ENCODE measurements around the gene BYSL. TPM values are rescaled to one million over a fixed set of nuclear protein-coding genes. Genes with fewer than 3 reads are reported as not detected.

The BYSL gene, protein sequence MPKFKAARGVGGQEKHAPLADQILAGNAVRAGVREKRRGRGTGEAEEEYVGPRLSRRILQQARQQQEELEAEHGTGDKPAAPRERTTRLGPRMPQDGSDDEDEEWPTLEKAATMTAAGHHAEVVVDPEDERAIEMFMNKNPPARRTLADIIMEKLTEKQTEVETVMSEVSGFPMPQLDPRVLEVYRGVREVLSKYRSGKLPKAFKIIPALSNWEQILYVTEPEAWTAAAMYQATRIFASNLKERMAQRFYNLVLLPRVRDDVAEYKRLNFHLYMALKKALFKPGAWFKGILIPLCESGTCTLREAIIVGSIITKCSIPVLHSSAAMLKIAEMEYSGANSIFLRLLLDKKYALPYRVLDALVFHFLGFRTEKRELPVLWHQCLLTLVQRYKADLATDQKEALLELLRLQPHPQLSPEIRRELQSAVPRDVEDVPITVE
- total RNA-seq, result 27.7 and 28.9 TPM in 2 replicates

DNA sequence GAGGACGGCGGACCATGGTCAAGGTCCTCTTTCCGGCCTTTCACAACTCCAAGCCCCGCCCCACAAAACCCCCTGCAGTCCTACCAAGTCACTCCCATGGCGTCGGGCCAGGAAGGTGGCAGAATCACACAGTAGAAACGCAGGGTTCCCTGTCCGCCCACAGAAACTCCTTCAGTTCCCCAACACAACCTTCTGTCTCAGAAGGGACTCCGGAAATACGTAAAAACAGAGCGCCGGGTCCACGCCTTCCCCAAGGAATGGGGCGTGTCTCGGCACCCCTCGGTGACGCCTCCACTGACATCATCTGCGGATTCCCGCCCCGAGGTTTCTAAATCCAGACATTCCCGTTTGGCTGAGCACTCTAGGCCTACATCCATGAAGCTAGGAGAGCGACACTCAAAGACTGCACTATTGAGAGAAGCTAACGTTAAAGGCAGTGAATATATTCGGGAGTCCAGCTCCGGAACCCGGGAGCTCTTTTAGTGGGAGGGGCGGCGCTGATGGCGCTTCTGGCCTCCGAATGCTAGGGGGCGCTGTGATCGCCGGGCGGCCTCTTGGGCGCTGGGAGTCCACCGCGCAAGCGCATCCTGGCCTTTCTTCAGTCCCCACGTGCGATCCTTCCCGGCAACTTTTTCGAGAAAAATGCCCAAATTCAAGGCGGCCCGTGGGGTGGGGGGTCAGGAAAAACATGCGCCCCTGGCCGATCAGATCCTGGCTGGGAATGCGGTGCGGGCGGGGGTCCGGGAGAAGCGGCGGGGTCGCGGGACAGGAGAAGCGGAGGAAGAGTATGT lies at the start of gene BYSL, which contains the start of gene MED20:
Gene BYSL, plus strand, starts transcription at position 579 of the 791 bp plus-strand sequence. Its CDS starts 64 bp downstream, at position 643.
Gene MED20, minus strand, starts transcription at position 219 of the 791 bp plus-strand sequence. Its CDS starts 121 bp downstream, at position 98.

DNA sequence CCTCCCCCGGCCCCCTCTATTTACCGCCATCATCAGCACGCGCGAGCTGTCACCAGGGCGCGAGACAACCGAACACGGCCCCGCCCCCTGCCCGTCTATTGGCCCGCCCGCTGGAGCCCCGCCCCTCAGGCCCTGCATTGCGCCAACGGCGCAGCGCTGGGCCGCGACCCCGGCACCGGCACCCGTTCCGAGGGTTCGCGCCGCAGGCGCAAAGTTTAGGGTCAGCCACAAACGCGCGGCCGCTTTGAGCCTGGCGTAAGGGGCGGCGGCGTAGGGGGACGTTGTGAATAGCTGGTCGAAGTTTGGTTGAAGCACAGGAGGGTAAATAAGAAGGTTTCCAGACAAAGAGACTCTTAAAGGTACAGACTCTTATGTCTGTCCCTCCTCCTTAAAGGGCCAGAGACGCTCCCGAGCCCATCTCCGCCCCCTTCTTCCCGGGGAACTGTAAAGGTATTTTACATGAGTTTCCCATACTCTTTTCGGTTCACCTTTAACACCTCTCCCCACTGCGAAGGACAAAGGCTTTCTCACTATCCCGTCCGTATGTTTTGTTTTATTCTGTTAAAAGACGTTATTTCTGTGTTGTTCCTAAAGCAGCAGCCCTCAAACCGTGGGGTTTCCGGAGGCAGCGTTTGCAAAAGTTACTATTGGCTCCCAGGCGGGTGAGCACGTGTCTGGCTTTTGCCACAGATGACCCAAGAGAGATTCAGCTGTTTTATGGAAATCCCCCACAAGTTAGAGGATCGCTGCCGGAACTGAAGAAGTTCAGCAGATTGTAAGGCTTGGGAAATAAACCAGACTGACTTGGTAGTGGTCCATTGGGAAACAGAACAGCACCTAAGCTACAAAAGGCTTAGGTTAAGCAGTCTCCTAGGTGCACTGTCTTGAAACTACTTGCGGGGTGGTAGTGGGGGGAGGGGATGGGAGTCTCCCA lies 25.7 kb upstream of the BYSL start, which contains the start of gene USP49:
Gene USP49, minus strand, starts transcription at position 76 of the 934 bp plus-strand sequence. CDS start 88,392 bp downstream, outside the sequence.

DNA sequence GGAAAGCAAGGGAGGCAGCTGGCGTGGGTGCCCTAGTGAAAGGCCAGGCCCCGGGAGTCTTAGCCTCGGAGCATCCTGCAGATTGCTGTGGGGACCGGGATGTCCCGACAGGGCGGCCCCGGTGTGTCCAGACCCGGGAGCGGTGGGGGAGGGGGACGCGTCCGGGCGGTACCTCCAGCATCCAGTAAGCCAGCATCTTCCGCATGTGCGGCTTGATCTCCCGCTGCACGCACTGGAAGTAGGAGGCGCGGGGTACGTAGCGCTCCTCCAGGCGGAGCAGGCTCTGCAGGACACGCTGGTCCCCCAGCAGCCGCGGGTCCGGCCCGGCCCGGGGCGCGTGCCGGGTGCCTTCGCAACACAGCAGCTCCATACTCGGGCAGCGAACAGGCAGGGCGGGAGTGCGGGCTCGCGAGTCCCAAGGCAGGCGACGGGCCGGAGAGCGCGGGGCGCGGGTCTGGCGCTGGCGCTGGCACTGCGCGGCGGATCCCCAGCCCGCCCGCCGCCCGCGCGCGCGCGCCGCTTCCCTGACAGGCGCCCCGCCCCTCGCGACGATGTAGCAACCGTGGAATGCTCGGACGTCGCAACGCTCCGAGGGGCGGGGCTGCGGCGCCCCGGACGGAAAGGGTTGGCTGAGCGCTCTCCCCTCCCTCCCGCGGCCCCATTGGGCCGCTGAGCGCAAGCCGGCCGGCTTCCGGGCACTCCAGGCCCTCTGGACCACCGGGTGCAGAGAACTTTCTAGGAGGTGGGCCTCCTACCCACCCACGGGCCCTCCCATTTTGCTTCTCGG lies 20.2 kb downstream of the BYSL start, which contains the start of gene CCND3:
Gene CCND3, minus strand, starts transcription at position 529 of the 787 bp plus-strand sequence. Its CDS starts 159 bp downstream, at position 370.

Small RNAs within 50 kb of the gene (small RNA-seq; reads per million reads assigned to genes)
- not detected for gene RF00019

Other genes with a start within 250 kb of the BYSL start
- gene TFEB, start 185.9 kb upstream of the BYSL start, total RNA-seq, result 1.7 and 2.9 TPM in 2 replicates
- gene PGC, start 174.1 kb upstream of the BYSL start, total RNA-seq, result not detected in 2 replicates
- gene FRS3, start 141.6 kb upstream of the BYSL start, total RNA-seq, result 0.80 and 1.7 TPM in 2 replicates
- 2.7 and 3.3 TPM in 2 replicates for gene PRICKLE4, start 140.7 kb upstream of the BYSL start, total RNA-seq
- 172 and 198 TPM in 2 replicates for gene TOMM6, start 133.8 kb upstream of the BYSL start, total RNA-seq
- gene USP49, start 26.1 kb upstream of the BYSL start, total RNA-seq, result 2.9 and 3.6 TPM in 2 replicates
- 39.8 and 40.3 TPM in 2 replicates for gene MED20, start 360 bp upstream of the BYSL start, total RNA-seq
- gene CCND3, start 20.3 kb downstream of the BYSL start, total RNA-seq, result 43.1 and 51.2 TPM in 2 replicates
- 19.5 and 25.3 TPM in 2 replicates for gene TAF8, start 129.0 kb downstream of the BYSL start, total RNA-seq
- gene C6orf132, start 221.1 kb downstream of the BYSL start, total RNA-seq, result not detected in 2 replicates